Mucosa of descending colon (tissue), 3 donors: ENCODE data around the gene PRR15L. TPM values are rescaled to one million over a fixed set of nuclear protein-coding genes. Genes with fewer than 3 reads are reported as not detected.
A peak's percentile ranks its signal among the peaks of the same experiment; 100 is the strongest.

Experiments used
- ATAC-seq: fragments of 200-7000 bp; cut with Tn5 transposase; one replicate; pipeline ENCODE4 v1.9.1; 2020; ENCODE audit warnings: mild to moderate bottlenecking, moderate library complexity
- DNase-seq, 3 donors: peaks; one replicate each; pipeline ENCODE4 v3.0.0-alpha.2; 2020
- H3K36me3 ChIP-seq: fragments of 200-600 bp; one replicate; pipeline ENCODE4 v1.8.0; 2021; ENCODE audit warnings: low read depth, mild to moderate bottlenecking
- H3K4me1 ChIP-seq: fragments of 200-600 bp; one replicate; pipeline ENCODE4 v1.8.0; 2021; ENCODE audit warnings: low read depth, mild to moderate bottlenecking
- H3K4me3 ChIP-seq: fragments of 200-600 bp; one replicate; pipeline ENCODE4 v1.8.0; 2021; ENCODE audit warnings: mild to moderate bottlenecking
- H3K9me3 ChIP-seq: fragments of 200-600 bp; one replicate; pipeline ENCODE4 v1.8.0; 2021; ENCODE audit warnings: mild to moderate bottlenecking
- CTCF ChIP-seq: fragments of 200-600 bp; IDR thresholded peaks from one replicate; pipeline ENCODE4 v1.8.0; 2022; ENCODE audit warnings: antibody characterized with exemption, mild to moderate bottlenecking
- intact Hi-C, 2 donors: fragments of 100-400 bp; cut with DNase I in 1 of 2; cut with micrococcal nuclease in 1 of 2; formaldehyde crosslinking; loops; one replicate each; pipeline versions ENCODE4 v1.11.0 to v1.11.1; 2022; cut with DNase I, micrococcal nuclease
- total RNA-seq, 3 donors: library from RNA; stranded (reverse); fragmentation: NEBNext Ultra II Directional in 2 of 3; extraction: Animal tissue kit (Norgen Biotek cat#: 25700) in 2 of 3; gene quantifications; one replicate each; pipeline versions ENCODE4 v1.2.1 to v1.2.4, GENCODE V29; 2021 to 2023
- donor health status: DM: no; HTN: no; CAD: no; lungs with moderate emphysema.
- donor health status: DM: no; HTN: no; CAD: no.
- donor health status: DM: no; HTN: yes; CAD: no.

PRR15L gene
- total RNA-seq, 3 donors from 2014 or later: 101 to 347 (median 243) TPM

GRCh38 chr17:47962901-47963300, 5.2 kb upstream of the PRR15L start:
- TF ChIP-seq CTCF: no peak
- intact Hi-C loops: loop anchor here in 1 of 2 donors (10.0 kb wide), 1 partner anchor 118 kb away; the partner anchor contains the start of gene SCRN2
- DNase-seq (no peak), ATAC-seq (no peak)
- no peaks in the 10 kb centered on the region for H3K9me3 ChIP-seq
- peaks cover 45% of the 10 kb centered on the region for H3K4me1 ChIP-seq
- no peak overlapping the region for H3K4me3 ChIP-seq
- peaks cover 3% of the 10 kb centered on the region for H3K36me3 ChIP-seq

GRCh38 chr17:47961406-47961805, 3.7 kb upstream of the PRR15L start:
- Histone ChIP-seq H3K9me3 (no peaks in the 10 kb centered on the region), H3K4me3 (no peak overlapping the region), H3K36me3 (peaks cover 3% of the 10 kb centered on the region), H3K4me1 (peaks cover 38% of the 10 kb centered on the region)
- TF ChIP-seq CTCF: no peak
- no peak for DNase-seq
- no peak for ATAC-seq
- intact Hi-C loops: loop anchor here in 1 of 2 donors (10.0 kb wide), 1 partner anchor 117 kb away; the partner anchor contains the start of gene SCRN2

GRCh38 chr17:47959825-47960655, 2.4 kb upstream of the PRR15L start:
- DNase-seq: peak; percentile 87 to 88 (median 88)
- no peak for TF ChIP-seq CTCF
- H3K9me3 ChIP-seq: no peaks in the 10 kb centered on the region
- ATAC-seq: peak; percentile 79
- no peak overlapping the region for H3K4me3 ChIP-seq
- intact Hi-C loops: loop anchor here in 1 of 2 donors (10.0 kb wide), 1 partner anchor 115 kb away; the partner anchor contains the start of gene SCRN2
- no peaks in the 10 kb centered on the region for H3K36me3 ChIP-seq
- peaks cover 30% of the 10 kb centered on the region for H3K4me1 ChIP-seq

GRCh38 chr17:47956791-47957590, 692 bp downstream of the PRR15L start:
- H3K4me1 ChIP-seq: peaks cover 33% of the 10 kb centered on the region
- no peak for ATAC-seq

More at GRCh38 chr17:47956791-47957590, 692 bp downstream of the PRR15L start:
- peak in 2 of 3 donors; percentile 40 to 54 for DNase-seq
- H3K36me3 ChIP-seq: no peaks in the 10 kb centered on the region
- TF ChIP-seq CTCF: no peak
- intact Hi-C loops: no loop called here
- H3K4me3 ChIP-seq: peak overlapping the region; percentile 52
- H3K9me3 ChIP-seq: no peaks in the 10 kb centered on the region
